ENCODE measurements around the gene SLCO3A1.

Gene SLCO3A1

DNA sequence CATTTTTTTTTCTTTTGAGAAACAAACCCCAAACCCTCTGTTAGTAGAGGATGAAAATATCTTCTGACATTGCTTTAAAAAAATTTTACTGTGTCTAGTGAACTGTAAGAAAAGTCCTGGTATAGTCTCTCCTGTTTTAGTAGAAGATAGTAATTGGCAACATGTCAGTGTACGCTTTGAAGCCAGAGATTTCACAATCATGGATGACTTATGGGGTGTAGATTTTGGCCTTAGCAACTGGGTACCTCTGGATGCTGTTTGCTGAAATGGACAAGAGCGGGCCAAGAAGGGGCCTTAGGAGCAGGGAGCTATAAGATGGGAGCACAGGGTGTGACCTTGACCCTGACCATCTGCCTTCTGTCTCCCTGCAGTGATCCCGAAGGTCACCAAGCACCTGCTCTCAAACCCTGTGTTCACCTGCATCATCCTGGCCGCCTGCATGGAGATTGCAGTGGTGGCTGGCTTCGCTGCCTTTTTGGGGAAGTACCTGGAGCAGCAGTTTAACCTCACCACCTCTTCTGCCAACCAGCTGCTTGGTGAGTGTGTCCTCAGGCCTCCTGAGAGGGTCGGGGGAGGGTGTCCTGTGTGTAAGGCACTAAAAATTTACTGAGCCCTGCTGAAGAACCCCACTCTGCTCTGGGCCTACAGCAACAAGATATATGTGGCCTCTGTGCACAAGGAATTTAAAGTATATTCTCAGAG, 266.7 kb downstream of the SLCO3A1 start:
- H3K18ac ChIP-seq (ENCODE audit: low read length), result no peak overlapping the region
- H4K5ac ChIP-seq (ENCODE audit: low read length), result no peak overlapping the region
- no peak overlapping the region for H2AK5ac ChIP-seq (ENCODE audit: low read length)
- no CpG with 5 or more reads among the region's 6 CpGs for WGBS (ENCODE audit: extremely low coverage, insufficient coverage, low lambda C conversion rate)
- H3K27ac ChIP-seq (ENCODE audit: low read depth, low read length), result no peak overlapping the region
- H2BK120ac ChIP-seq (ENCODE audit: low read depth, low read length), result no peak overlapping the region
- H3K4ac ChIP-seq (ENCODE audit: low read depth, low read length), result no peak overlapping the region
- no peak overlapping the region for H2BK5ac ChIP-seq (ENCODE audit: low read length)
- H3K79me2 ChIP-seq (ENCODE audit: control insufficient read depth, insufficient read depth, low read length), result no peaks in the 10 kb centered on the region
- no peak overlapping the region for H2BK15ac ChIP-seq (replicated peaks; ENCODE audit: low read depth)
- H4K8ac ChIP-seq (ENCODE audit: low read depth, low read length), result no peak overlapping the region
- no peaks in the 10 kb centered on the region for H3K79me1 ChIP-seq (ENCODE audit: low read length)
- no peak overlapping the region for H3K23ac ChIP-seq (ENCODE audit: low read length)
- no peak overlapping the region for H3K56ac ChIP-seq (ENCODE audit: low read length)
- no peaks in the 10 kb centered on the region for H3K27me3 ChIP-seq (ENCODE audit: insufficient read depth, low read length, poor library complexity)
- DNase-seq, result no peak
- H3K36me3 ChIP-seq (ENCODE audit: control insufficient read depth, insufficient read depth, low read length), result no peaks in the 10 kb centered on the region
- peaks cover 13% of the 10 kb centered on the region for H3K4me1 ChIP-seq (ENCODE audit: control insufficient read depth, low read depth, low read length)
- H3K4me3 ChIP-seq (ENCODE audit: low read length), result no peak overlapping the region
- no peak overlapping the region for H3K4me2 ChIP-seq (ENCODE audit: low read length)
- no peak overlapping the region for H3K9ac ChIP-seq (ENCODE audit: low read length)

- no peak overlapping the region for H2BK15ac ChIP-seq (replicated peaks; ENCODE audit: low read depth)
- H3K36me3 ChIP-seq (ENCODE audit: control insufficient read depth, insufficient read depth, low read length), result no peaks in the 10 kb centered on the region
- no peak overlapping the region for H3K56ac ChIP-seq (ENCODE audit: low read length)
- H3K4ac ChIP-seq (ENCODE audit: low read depth, low read length), result no peak overlapping the region
- H3K4me3 ChIP-seq (ENCODE audit: low read length), result no peak overlapping the region
- H3K27ac ChIP-seq (ENCODE audit: low read depth, low read length), result no peak overlapping the region
- no peak overlapping the region for H3K18ac ChIP-seq (ENCODE audit: low read length)
- no peaks in the 10 kb centered on the region for H3K79me1 ChIP-seq (ENCODE audit: low read length)
- no peak overlapping the region for H3K23ac ChIP-seq (ENCODE audit: low read length)
- no peak overlapping the region for H2AK5ac ChIP-seq (ENCODE audit: low read length)
- no peak overlapping the region for H2BK5ac ChIP-seq (ENCODE audit: low read length)
- H3K4me2 ChIP-seq (ENCODE audit: low read length), result no peak overlapping the region
- peaks cover 13% of the 10 kb centered on the region for H3K4me1 ChIP-seq (ENCODE audit: control insufficient read depth, low read depth, low read length)
- H3K9ac ChIP-seq (ENCODE audit: low read length), result no peak overlapping the region
- H2BK120ac ChIP-seq (ENCODE audit: low read depth, low read length), result no peak overlapping the region
- no peak overlapping the region for H4K5ac ChIP-seq (ENCODE audit: low read length)
- DNase-seq, result peak; percentile 55
- no peaks in the 10 kb centered on the region for H3K27me3 ChIP-seq (ENCODE audit: insufficient read depth, low read length, poor library complexity)
- no peak overlapping the region for H4K8ac ChIP-seq (ENCODE audit: low read depth, low read length)
- no peaks in the 10 kb centered on the region for H3K79me2 ChIP-seq (ENCODE audit: control insufficient read depth, insufficient read depth, low read length)
Measured at GRCh38 chr15:92121047-92121446, 267.5 kb downstream of the SLCO3A1 start.

- Histone ChIP-seq H3K79me1 (ENCODE audit: low read length) (no peaks in the 10 kb centered on the region), H4K5ac (ENCODE audit: low read length) (no peak overlapping the region), H3K27ac (ENCODE audit: low read depth, low read length) (no peak overlapping the region), H3K79me2 (ENCODE audit: control insufficient read depth, insufficient read depth, low read length) (no peaks in the 10 kb centered on the region), H3K9ac (ENCODE audit: low read length) (no peak overlapping the region), H3K23ac (ENCODE audit: low read length) (no peak overlapping the region), H3K56ac (ENCODE audit: low read length) (no peak overlapping the region), H3K18ac (ENCODE audit: low read length) (no peak overlapping the region), H2BK120ac (ENCODE audit: low read depth, low read length) (no peak overlapping the region), H2BK15ac (replicated peaks; ENCODE audit: low read depth) (no peak overlapping the region), H3K27me3 (ENCODE audit: insufficient read depth, low read length, poor library complexity) (no peaks in the 10 kb centered on the region), H2BK5ac (ENCODE audit: low read length) (no peak overlapping the region), H3K4me3 (ENCODE audit: low read length) (no peak overlapping the region), H3K4ac (ENCODE audit: low read depth, low read length) (no peak overlapping the region), H3K4me2 (ENCODE audit: low read length) (no peak overlapping the region), H3K36me3 (ENCODE audit: control insufficient read depth, insufficient read depth, low read length) (no peaks in the 10 kb centered on the region), H4K8ac (ENCODE audit: low read depth, low read length) (no peak overlapping the region), H2AK5ac (ENCODE audit: low read length) (no peak overlapping the region), H3K4me1 (ENCODE audit: control insufficient read depth, low read depth, low read length) (peaks cover 11% of the 10 kb centered on the region)
- WGBS (ENCODE audit: extremely low coverage, insufficient coverage, low lambda C conversion rate), result no CpG with 5 or more reads among the region's 2 CpGs
- DNase-seq, result no peak
Measured at GRCh38 chr15:92122259-92122658, 268.8 kb downstream of the SLCO3A1 start.

DNA sequence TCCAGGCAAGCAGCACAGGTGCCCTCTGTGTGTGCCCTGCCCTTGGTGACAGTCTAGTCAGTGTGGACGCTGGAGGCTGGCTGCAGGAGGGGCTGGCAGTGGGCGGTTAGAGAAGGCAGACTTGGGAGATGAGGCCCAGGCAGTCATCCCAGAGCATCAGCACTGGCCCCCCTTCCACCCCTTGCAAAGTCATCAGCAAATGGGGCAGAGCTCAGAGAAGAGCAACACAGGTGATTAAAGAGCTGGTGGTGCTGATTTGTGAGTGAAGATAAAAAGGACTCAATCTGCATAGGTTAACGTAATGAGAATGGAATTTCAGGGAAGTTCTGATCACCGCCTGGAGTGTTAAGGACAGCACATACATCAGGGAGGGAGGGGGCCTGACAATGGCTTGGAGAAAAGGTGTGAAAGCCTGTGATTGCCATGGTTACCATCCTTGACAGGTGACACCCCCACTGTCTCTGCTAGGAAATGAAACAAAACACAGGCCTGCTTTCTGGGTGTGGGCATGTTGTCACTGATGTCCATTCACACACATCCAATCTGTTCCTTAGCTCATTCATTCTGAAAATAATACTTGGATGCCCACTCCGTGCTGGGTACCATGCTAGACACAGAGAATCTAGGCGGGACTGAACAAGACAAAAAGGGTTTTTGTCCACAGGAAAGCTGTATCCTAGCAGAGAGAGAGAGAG, 270.6 kb downstream of the SLCO3A1 start:
- H3K9ac ChIP-seq (ENCODE audit: low read length), result peak overlapping the region; percentile 22

GRCh38 chr15:92124657-92125010, 271.1 kb downstream of the SLCO3A1 start:
- Histone ChIP-seq H3K9ac (ENCODE audit: low read length) (no peak overlapping the region), H2BK120ac (ENCODE audit: low read depth, low read length) (no peak overlapping the region), H4K5ac (ENCODE audit: low read length) (no peak overlapping the region), H3K56ac (ENCODE audit: low read length) (no peak overlapping the region), H4K8ac (ENCODE audit: low read depth, low read length) (no peak overlapping the region), H3K27ac (ENCODE audit: low read depth, low read length) (no peak overlapping the region), H3K4me1 (ENCODE audit: control insufficient read depth, low read depth, low read length) (peaks cover 10% of the 10 kb centered on the region), H2AK5ac (ENCODE audit: low read length) (no peak overlapping the region), H2BK15ac (replicated peaks; ENCODE audit: low read depth) (no peak overlapping the region), H3K36me3 (ENCODE audit: control insufficient read depth, insufficient read depth, low read length) (peaks cover 1% of the 10 kb centered on the region), H2BK5ac (ENCODE audit: low read length) (no peak overlapping the region), H3K4ac (ENCODE audit: low read depth, low read length) (no peak overlapping the region), H3K18ac (ENCODE audit: low read length) (peak overlapping the region; percentile 16), H3K4me2 (ENCODE audit: low read length) (no peak overlapping the region), H3K23ac (ENCODE audit: low read length) (no peak overlapping the region), H3K79me2 (ENCODE audit: control insufficient read depth, insufficient read depth, low read length) (no peaks in the 10 kb centered on the region), H3K4me3 (ENCODE audit: low read length) (no peak overlapping the region), H3K27me3 (ENCODE audit: insufficient read depth, low read length, poor library complexity) (no peaks in the 10 kb centered on the region), H3K79me1 (ENCODE audit: low read length) (no peaks in the 10 kb centered on the region)
- DNase-seq, result no peak
- no CpG with 5 or more reads among the region's 3 CpGs for WGBS (ENCODE audit: extremely low coverage, insufficient coverage, low lambda C conversion rate)

More for the DNA sequence above, 270.6 kb downstream of the SLCO3A1 start:
- Histone ChIP-seq H3K36me3 (ENCODE audit: control insufficient read depth, insufficient read depth, low read length) (peaks cover 1% of the 10 kb centered on the region), H4K8ac (ENCODE audit: low read depth, low read length) (no peak overlapping the region), H3K79me1 (ENCODE audit: low read length) (no peaks in the 10 kb centered on the region), H4K5ac (ENCODE audit: low read length) (no peak overlapping the region), H3K27me3 (ENCODE audit: insufficient read depth, low read length, poor library complexity) (no peaks in the 10 kb centered on the region), H3K27ac (ENCODE audit: low read depth, low read length) (peak overlapping the region; percentile 40), H2BK5ac (ENCODE audit: low read length) (peak overlapping the region; percentile 65), H3K4me1 (ENCODE audit: control insufficient read depth, low read depth, low read length) (peaks cover 10% of the 10 kb centered on the region), H2BK120ac (ENCODE audit: low read depth, low read length) (no peak overlapping the region), H2AK5ac (ENCODE audit: low read length) (peak overlapping the region; percentile 84), H3K23ac (ENCODE audit: low read length) (no peak overlapping the region), H3K4me2 (ENCODE audit: low read length) (peak overlapping the region; percentile 28), H2BK15ac (replicated peaks; ENCODE audit: low read depth) (no peak overlapping the region), H3K79me2 (ENCODE audit: control insufficient read depth, insufficient read depth, low read length) (no peaks in the 10 kb centered on the region), H3K56ac (ENCODE audit: low read length) (peak overlapping the region; percentile 69), H3K4ac (ENCODE audit: low read depth, low read length) (no peak overlapping the region), H3K18ac (ENCODE audit: low read length) (peak overlapping the region; percentile 16), H3K4me3 (ENCODE audit: low read length) (no peak overlapping the region)
- no CpG with 5 or more reads among the region's 6 CpGs for WGBS (ENCODE audit: extremely low coverage, insufficient coverage, low lambda C conversion rate)
- peak; percentile 100 for DNase-seq
